ENCODE measurements around the gene ARPC2. TPM values are rescaled to one million over a fixed set of nuclear protein-coding genes. Genes with fewer than 3 reads are reported as not detected.
"Not testable (repeated sequence)": the region's sequence is repeated elsewhere in the genome, so short reads cannot be mapped to it uniquely, and the experiment has no call there.

ARPC2 gene
- total and polyA plus RNA-seq, 12 donors, result 58.5 to 213 (median 134) TPM

DNA sequence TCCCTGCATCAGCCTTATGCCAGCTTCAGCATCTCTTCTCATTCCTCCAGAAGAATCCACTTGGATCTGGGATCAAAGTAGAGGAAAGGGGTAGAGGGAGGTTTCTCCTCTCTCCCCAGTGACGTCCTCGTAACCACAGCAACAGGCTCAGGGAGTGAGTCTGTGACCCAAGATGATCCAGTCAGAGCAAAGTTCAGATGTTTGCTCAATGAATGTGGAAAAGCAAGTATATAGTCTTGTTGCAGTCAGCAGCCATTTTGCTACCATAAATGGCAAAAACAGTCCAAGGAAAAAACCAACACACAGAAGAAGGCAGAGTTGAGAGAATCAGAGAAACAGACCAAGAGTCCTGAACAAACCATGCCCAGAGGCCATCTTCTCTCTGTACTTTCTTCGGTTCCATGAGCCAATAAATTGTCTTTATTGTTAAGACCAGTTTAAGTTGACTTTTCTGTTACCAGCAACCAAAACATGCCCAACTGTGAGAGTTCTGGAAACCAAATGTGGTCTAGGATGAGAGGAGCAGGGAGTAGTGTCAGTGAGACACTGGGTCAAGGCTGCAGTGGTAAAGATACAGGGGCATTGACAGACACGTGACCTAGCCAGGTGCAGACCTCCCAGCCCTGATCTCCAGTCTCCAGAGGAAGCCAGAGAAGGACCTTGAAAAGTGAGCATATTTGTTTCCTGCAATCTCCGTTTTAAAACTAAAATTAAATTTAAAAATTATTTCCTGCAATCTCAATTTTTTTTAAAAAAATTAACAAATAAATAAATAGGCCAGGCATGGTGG is 47.0 kb upstream of the ARPC2 start:
- DNase-seq (no peak), ATAC-seq (peak in 1 of 8 donors; percentile 52)
- no peak overlapping the region for H3K27ac ChIP-seq
- peaks cover 0 to 12% (median 0%) of the 10 kb centered on the region in 7 donors for H3K27me3 ChIP-seq
- WGBS, 2 donors, result 64 to 80% methylated on average over 5 of the region's 5 CpGs
- no peaks in the 10 kb centered on the region for H3K36me3 ChIP-seq
- H3K9me3 ChIP-seq, result no peaks in the 10 kb centered on the region
- H3K4me3 ChIP-seq, result no peak overlapping the region
- TF ChIP-seq CTCF (IDR thresholded peaks at IDR 0.05), result no peak
- intact Hi-C loops (cut with DNase I), result no loop called here
- peaks cover 0 to 17% (median 0%) of the 10 kb centered on the region in 9 donors for H3K4me1 ChIP-seq

DNA sequence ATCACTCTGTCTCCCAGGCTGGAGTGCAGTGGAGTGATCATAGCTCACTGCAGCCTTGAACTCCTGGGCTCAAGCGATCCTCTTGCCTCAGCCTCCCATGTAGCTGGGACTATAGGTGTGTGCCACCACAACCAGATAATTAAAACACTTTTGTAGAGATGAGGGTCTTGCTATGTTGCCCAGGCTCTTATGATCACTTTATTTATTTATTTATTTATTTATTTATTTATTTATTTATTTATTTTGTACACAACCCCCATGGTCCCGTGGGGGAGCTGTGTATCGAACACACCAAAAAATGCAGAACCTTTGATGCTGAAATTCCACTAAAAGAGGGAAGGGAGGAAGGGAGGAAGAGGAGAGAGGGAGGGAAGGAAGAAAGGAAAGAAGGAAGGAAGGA is 45.2 kb upstream of the ARPC2 start:
- H3K4me3 ChIP-seq; H3K36me3 ChIP-seq; H3K27ac ChIP-seq; ATAC-seq; DNase-seq; intact Hi-C loops (cut with DNase I); H3K9me3 ChIP-seq: not testable (repeated sequence)
- WGBS, 2 donors, result 88 to 92% methylated on average over 3 of the region's 3 CpGs
- peaks cover 0 to 11% (median 0%) of the 10 kb centered on the region in 9 donors for H3K4me1 ChIP-seq
- H3K27me3 ChIP-seq, result peaks cover 0 to 12% (median 0%) of the 10 kb centered on the region in 7 donors

DNA sequence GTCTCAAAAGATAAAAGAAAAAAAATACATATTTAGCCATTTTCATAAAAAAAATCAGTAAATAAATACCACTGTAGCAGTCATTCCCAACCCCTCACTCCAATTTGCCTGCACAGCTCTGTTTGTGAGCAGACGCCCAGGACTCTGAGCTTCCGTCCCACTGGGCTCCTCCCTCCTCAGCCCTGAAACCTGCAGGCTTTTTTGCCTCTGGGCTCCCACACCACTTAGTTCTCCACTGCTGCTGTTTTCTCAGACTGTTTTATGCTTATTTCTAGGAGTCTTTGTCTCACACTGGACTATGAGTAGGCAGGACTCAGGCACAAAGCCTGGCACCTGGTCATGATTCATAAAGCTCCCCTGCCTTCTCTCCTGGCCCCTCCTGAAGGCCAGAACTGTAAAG is 44.1 kb upstream of the ARPC2 start:
- no peaks in the 10 kb centered on the region for H3K36me3 ChIP-seq
- ATAC-seq, result no peak
- TF ChIP-seq CTCF (IDR thresholded peaks at IDR 0.05), result no peak
- peaks cover 0 to 12% (median 0%) of the 10 kb centered on the region in 7 donors for H3K27me3 ChIP-seq
- DNase-seq, result no peak
- H3K4me3 ChIP-seq, result no peak overlapping the region
- no peak overlapping the region for H3K27ac ChIP-seq
- no peaks in the 10 kb centered on the region for H3K9me3 ChIP-seq
- WGBS, 2 donors, result 68 to 81% methylated on average over 2 of the region's 2 CpGs
- peaks cover 0 to 4% (median 0%) of the 10 kb centered on the region in 9 donors for H3K4me1 ChIP-seq
- intact Hi-C loops (cut with DNase I), result no loop called here

- H3K4me1 ChIP-seq, result no peaks in the 10 kb centered on the region
- H3K36me3 ChIP-seq, result no peaks in the 10 kb centered on the region
- ATAC-seq, result no peak
- no peak overlapping the region for H3K27ac ChIP-seq
- no peak overlapping the region for H3K4me3 ChIP-seq
- H3K9me3 ChIP-seq, result no peaks in the 10 kb centered on the region
- intact Hi-C loops (cut with DNase I), result loop anchor here in 3 of 10 donors (10.0 kb wide), 2 partner anchors 175 to 285 kb away; partner anchors contain the start of gene CATIP (in 2 of the 3)
- no peak for TF ChIP-seq CTCF (IDR thresholded peaks at IDR 0.05)
- WGBS, 2 donors, result 88 to 90% methylated on average over 4 of the region's 4 CpGs
- no peaks in the 10 kb centered on the region for H3K27me3 ChIP-seq
- DNase-seq, result no peak
These were observed 37.2 kb upstream of the ARPC2 start for GRCh38 chr2:218179782-218180181.

All from heart right ventricle (tissue), 16 donors.